Ectodermal cell (in vitro differentiated cells): ENCODE results near the gene MAPRE2.

Source experiments
- H3K27ac ChIP-seq: 2 replicates; pipeline ENCODE4 v1.7.0; 2013; ENCODE audit warnings: mild to moderate bottlenecking, low read depth, low read length; ENCODE audit not compliant: insufficient read depth, poor library complexity, severe bottlenecking
- H3K27me3 ChIP-seq: 2 replicates; pipeline ENCODE4 v1.7.0; 2013; ENCODE audit warnings: mild to moderate bottlenecking, low read length; ENCODE audit not compliant: insufficient read depth, control insufficient read depth, poor library complexity, severe bottlenecking
- H3K36me3 ChIP-seq: one replicate; pipeline ENCODE4 v1.7.0; 2013; ENCODE audit warnings: low read length; ENCODE audit not compliant: control insufficient read depth, insufficient read depth
- H3K4me1 ChIP-seq: one replicate; pipeline ENCODE4 v1.7.0; 2013; ENCODE audit warnings: low read length; ENCODE audit not compliant: control insufficient read depth, insufficient read depth
- H3K4me3 ChIP-seq: 2 replicates; pipeline ENCODE4 v1.7.0; 2013; ENCODE audit warnings: low read depth, low read length, control low read depth; ENCODE audit not compliant: insufficient read depth
- H3K9me3 ChIP-seq: 2 replicates; pipeline ENCODE4 v1.7.0; 2013; ENCODE audit warnings: mild to moderate bottlenecking, low read length, moderate library complexity; ENCODE audit not compliant: control insufficient read depth
- WGBS, 2 experiments: methylation state at CpG; one replicate each; pipeline ENCODE4 v1.1.7; 2013; ENCODE audit warnings: missing lambda C conversion rate in 2 of 2; 5-methylcytosine and 5-hydroxymethylcytosine counted together

The MAPRE2 gene

DNA sequence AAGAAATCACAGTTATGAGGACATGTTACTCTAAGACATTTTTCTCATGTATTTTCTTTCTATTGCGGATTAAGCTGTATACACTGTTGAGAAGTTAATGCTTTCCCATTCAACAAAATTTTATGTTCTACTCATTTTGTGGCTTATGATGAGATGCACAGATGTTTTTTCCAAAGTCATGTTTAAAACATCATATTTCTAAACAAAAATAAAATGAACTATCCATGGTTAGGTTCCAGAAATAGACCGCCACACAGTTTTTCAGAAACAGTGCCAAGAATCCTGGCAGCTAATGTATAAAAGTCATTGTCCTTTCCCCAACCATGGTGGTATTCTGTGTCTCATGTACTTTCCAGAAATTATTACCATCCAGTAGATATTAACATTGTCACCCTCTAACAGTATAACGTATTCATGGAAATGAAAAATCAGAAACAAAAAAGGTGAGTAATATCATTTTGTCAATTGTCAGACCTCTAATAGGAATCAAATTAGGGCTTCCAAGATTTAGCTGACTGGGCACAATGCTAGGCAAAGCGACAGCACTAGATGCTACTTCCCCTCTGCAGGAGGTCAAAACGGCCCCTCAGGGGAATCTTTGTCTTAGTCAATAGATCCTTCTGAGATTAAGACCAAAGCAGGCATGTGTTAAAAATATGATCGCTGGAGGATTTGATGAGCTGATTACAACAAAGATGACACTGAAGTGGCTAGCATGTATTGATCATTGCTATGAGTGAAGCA, 145.2 kb downstream of the MAPRE2 start:
- Histone ChIP-seq H3K27me3 (no peaks in the 10 kb centered on the region), H3K36me3 (no peaks in the 10 kb centered on the region), H3K4me3 (no peak overlapping the region), H3K9me3 (no peaks in the 10 kb centered on the region), H3K4me1 (no peaks in the 10 kb centered on the region), H3K27ac (no peak overlapping the region)
- 86 to 88% methylated on average over 4 to 6 of the region's 6 CpGs for WGBS, 2 experiments

GRCh38 chr18:35189510-35189909, 148.3 kb downstream of the MAPRE2 start:
- Histone ChIP-seq H3K36me3 (no peaks in the 10 kb centered on the region), H3K27ac (no peak overlapping the region), H3K4me3 (no peak overlapping the region), H3K9me3 (no peaks in the 10 kb centered on the region), H3K27me3 (no peaks in the 10 kb centered on the region), H3K4me1 (no peaks in the 10 kb centered on the region)
- WGBS, 2 experiments = 83 to 88% methylated on average over 1 of the region's 1 CpG

- Histone ChIP-seq H3K4me1 (no peaks in the 10 kb centered on the region), H3K9me3 (no peaks in the 10 kb centered on the region), H3K27me3 (no peaks in the 10 kb centered on the region), H3K4me3 (no peak overlapping the region), H3K36me3 (no peaks in the 10 kb centered on the region), H3K27ac (no peak overlapping the region)
- WGBS, 2 experiments = 41 to 56% methylated on average over 2 to 3 of the region's 4 CpGs
Measured at GRCh38 chr18:35190948-35191697, 149.9 kb downstream of the MAPRE2 start.

DNA sequence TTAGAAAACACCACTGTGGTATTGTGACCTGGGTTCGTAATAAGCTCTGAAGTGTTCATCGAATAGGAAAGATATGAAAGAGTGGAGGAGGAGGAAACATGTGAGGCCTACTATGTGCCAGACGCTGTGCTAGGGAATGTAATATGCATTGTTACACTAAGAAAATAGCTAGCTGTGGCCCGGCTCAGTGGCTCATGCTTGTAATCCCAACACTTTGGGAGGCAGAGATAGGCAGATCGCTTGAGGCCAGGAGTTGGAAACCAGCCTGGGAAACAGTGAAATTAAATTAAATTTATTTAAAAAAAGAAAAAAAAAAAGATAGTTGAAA, 150.4 kb downstream of the MAPRE2 start:
- no peaks in the 10 kb centered on the region for H3K9me3 ChIP-seq
- no peaks in the 10 kb centered on the region for H3K4me1 ChIP-seq
- H3K4me3 ChIP-seq = no peak overlapping the region
- H3K27ac ChIP-seq = no peak overlapping the region
- no peaks in the 10 kb centered on the region for H3K27me3 ChIP-seq
- 47 to 48% methylated on average over 5 of the region's 5 CpGs for WGBS, 2 experiments
- no peaks in the 10 kb centered on the region for H3K36me3 ChIP-seq

DNA sequence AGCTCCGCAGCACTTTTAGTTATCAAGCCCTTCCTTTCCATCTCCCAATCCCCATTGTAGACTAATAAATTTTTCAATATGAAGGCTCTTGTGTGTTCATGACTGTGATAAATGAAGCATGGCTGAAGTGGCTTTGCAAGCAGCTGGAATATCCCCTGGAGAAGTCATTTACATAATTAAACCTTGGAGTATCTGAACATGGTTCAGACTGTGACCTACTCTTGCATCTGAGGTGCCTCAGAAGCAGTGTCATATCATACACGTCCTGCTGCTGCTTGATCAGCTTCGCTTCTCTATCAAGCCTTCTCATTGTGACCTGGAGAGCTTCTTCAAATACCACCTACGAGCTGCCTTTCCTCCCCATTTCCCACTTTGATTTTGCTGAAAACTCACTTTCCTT, 151.2 kb downstream of the MAPRE2 start:
- Histone ChIP-seq H3K27me3 (no peaks in the 10 kb centered on the region), H3K9me3 (no peaks in the 10 kb centered on the region), H3K4me3 (no peak overlapping the region), H3K36me3 (no peaks in the 10 kb centered on the region), H3K27ac (no peak overlapping the region), H3K4me1 (no peaks in the 10 kb centered on the region)
- 90 to 92% methylated on average over 3 to 4 of the region's 4 CpGs for WGBS, 2 experiments
